Fibroblast of the aortic adventitia (primary cell): ENCODE measurements around the gene SNAPC2. TPM values are rescaled to one million over a fixed set of nuclear protein-coding genes. Genes with fewer than 3 reads are reported as not detected.

Experiments
- DNase-seq: peaks from one replicate; pipeline ENCODE4 v3.0.0-alpha.2; 2010; ENCODE audit warnings: low read depth
- H3K4me3 ChIP-seq: 2 replicates; pipeline ENCODE4 v1.5.1; 2011; ENCODE audit warnings: low read depth, mild to moderate bottlenecking, control low read depth, low read length, moderate library complexity
- total RNA-seq: library from RNA; depleted of rRNA; stranded (reverse); fragments of >200 nt; gene quantifications from 2 replicates; pipeline ENCODE4 v1.2.3, GENCODE V29; 2012; ENCODE audit warnings: low replicate concordance
- TF ChIP-seq, protein P1 (sequence below): IDR thresholded peaks from 2 replicates; pipeline ENCODE4 v1.5.1; 2011; ENCODE audit warnings: mild to moderate bottlenecking, low read length, control low read depth, inconsistent platforms; ENCODE audit not compliant: insufficient read depth

SNAPC2 gene
- total RNA-seq, 1 donor: 27.8 TPM

DNA sequence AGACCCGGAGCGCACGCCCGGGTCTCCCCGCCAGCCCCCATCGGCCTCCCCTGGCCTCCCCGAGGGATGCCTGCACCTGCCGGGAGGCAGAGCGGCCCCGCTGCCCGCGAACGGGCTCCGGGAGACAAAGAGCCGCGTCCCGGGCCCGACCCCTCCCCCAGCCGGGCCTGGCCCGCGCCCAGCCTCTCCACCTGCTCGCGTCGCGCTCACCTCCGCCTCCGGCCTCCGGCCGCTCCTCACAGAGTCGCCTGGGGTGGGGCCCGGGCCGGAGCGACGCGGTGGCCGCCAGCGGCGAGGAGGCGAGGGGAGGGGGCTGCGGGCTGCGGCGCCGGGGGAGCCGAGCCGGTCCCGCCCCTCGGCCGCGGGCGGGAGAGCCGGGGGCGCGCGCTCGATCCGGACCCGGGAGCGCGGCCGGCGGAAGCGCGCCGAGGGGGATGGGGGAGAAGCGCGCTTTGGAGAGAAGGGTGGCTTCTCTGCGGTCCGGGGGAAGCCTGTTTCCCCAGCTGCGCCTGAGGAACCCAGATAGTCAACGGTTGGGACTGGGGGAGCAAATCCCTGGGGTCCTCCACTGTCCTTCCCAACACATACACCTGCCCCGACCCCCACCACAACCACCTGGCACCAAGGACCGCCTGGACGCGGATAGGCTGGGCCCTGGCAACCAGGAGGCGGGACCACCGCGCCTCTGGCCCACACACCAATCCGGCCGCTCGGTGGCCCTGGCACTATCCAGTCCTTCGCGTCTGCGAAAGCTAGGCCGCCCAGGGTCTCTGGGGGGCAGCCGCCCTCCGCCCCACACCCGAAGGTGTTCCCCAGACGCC, 45.9 kb upstream of the SNAPC2 start, which contains the start of gene PRR36:
TSS of gene PRR36 (minus strand) at position 315 of the 821 bp plus-strand sequence. CDS start 701 bp downstream, outside the sequence.
- no peak for DNase-seq
- TF ChIP-seq, protein P1, sequence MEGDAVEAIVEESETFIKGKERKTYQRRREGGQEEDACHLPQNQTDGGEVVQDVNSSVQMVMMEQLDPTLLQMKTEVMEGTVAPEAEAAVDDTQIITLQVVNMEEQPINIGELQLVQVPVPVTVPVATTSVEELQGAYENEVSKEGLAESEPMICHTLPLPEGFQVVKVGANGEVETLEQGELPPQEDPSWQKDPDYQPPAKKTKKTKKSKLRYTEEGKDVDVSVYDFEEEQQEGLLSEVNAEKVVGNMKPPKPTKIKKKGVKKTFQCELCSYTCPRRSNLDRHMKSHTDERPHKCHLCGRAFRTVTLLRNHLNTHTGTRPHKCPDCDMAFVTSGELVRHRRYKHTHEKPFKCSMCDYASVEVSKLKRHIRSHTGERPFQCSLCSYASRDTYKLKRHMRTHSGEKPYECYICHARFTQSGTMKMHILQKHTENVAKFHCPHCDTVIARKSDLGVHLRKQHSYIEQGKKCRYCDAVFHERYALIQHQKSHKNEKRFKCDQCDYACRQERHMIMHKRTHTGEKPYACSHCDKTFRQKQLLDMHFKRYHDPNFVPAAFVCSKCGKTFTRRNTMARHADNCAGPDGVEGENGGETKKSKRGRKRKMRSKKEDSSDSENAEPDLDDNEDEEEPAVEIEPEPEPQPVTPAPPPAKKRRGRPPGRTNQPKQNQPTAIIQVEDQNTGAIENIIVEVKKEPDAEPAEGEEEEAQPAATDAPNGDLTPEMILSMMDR: no peak
- no peak within 1 kb of the TSS for H3K4me3 ChIP-seq

DNA sequence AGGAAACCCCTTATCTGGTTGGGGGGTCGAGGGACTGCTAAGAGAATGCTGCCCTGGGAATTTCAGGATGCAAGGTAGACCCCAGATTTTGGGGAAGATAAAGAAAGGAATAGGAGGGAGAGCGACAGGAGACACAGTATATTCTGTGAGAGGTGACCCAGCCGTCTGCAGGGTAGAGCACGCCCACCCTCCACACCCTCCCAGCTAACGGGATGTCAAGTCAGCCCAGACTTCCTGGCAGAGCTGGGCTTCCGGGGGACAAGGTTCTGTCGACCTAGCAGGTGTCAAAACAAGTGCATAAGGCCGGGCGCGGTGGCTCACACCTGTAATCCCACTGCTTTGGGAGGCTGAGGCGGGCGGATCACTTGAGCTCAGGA, 45.3 kb upstream of the SNAPC2 start:
- TF ChIP-seq, protein P1: no peak
- no peak for DNase-seq
- H3K4me3 ChIP-seq: no peak overlapping the region

DNA sequence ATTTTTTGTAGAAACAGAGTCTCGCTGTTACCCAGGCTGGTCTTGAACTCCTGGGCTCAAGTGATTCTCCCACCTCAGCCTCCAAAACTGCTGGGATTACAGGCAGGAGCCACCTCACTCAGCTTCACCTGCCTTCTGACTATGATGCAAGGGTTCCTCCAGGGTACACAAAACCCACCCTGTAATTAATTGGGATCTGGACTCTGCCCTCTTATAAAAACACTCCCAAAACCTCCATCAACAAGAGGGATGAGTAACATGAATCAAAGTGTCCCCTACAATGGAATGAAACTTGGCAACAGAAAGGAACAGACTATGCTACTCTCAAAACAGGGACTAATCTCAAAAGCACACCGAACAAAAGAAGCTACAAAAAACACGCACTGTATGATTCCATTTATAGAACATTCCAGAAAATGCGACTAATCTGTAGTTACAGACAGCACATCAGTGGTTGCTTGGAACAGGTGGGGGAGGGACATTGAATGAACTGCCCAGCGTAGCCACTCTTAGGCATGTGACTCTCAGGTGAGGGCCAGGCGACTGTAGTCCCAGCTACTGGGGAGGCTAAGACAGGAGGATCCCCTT, 42.8 kb upstream of the SNAPC2 start:
- TF ChIP-seq, protein P1: no peak
- DNase-seq: no peak
- H3K4me3 ChIP-seq: no peak overlapping the region

DNA sequence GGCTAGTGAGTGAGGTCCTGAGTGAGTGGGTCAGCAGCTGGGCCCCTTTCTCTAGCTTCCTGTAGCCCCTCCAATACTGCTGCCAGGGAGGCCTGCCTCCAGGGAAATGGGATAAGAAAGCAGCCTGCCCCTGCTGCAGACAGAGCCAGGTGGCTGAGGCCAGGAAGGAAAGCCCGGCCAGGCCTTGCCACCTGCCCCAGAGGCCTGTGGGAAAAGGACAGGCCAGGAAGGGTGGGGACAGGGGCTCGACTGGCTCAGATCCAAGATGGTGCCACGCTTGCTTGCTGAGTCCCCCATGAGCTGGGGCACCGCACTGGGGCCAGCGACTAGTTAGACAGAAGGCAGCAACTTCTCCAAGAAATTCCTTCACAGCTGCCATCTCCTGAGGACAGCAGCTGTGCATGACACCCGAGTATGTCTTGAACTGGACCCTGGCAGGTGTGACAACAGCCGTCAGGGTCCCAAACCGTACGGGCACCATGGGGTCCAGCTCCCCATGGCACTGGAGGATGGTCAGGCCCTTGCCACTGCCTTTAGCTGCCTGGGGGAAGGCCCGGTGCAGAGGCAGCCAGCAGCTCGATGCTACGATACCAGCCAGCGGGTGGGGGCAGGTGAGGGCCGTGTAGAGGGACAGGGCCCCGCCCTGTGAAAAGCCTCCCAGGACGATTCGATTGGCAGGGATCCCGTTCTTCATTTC, 40.9 kb upstream of the SNAPC2 start:
- H3K4me3 ChIP-seq: no peak overlapping the region
- TF ChIP-seq, protein P1: no peak
- no peak for DNase-seq

DNA sequence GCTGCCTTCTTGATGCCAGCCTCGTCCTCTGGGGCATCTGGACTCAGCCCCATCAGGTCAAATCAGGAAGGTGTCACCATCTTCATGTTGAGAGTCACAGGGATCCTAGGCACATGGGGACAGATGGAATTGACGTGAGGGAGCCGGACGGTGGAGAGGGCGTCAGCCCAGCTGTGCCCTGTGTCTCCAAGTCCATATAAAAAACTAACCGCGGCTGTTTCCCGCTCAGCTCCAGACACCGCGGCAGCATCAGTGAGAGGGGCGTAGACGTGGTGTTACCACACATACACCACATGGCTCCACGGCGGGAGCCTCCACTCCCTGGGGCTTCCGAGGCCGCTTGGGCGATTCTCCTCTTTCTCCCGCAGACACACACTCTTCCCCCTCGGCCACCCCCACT, 40.3 kb upstream of the SNAPC2 start:
- DNase-seq: no peak
- TF ChIP-seq, protein P1: no peak
- H3K4me3 ChIP-seq: no peak overlapping the region

DNA sequence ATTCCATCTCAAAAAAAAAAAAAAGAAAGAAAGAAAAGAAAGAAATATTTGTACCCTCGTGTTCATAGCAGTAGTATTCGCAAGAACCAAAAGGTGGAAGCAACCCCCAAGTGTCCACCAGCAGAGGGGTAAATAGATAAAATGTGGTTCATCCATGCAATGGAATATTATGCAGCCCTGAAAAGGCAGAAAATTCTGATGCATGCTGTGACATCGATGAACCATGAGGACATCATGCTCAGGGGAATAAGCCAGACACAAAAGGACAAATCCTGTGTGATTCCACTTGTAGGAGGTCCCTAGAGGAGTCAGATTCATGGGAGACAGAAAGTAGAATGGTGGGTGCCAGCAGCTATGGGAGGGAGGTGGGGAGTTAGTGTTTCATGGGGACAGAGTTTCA, 38.2 kb upstream of the SNAPC2 start:
- H3K4me3 ChIP-seq: no peak overlapping the region
- TF ChIP-seq, protein P1: no peak
- DNase-seq: no peak
